Superior temporal gyrus (tissue), 1 donor: Measurements from ENCODE around the gene STARD6.
"Not testable (repeated sequence)": the region's sequence is repeated elsewhere in the genome, so short reads cannot be mapped to it uniquely, and the experiment has no call there.

ENCODE experiments used
- DNase-seq: peaks from one replicate; pipeline ENCODE4 v3.0.0-alpha.2; 2016; ENCODE audit errors: extremely low spot score

STARD6 gene, protein sequence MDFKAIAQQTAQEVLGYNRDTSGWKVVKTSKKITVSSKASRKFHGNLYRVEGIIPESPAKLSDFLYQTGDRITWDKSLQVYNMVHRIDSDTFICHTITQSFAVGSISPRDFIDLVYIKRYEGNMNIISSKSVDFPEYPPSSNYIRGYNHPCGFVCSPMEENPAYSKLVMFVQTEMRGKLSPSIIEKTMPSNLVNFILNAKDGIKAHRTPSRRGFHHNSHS

DNA sequence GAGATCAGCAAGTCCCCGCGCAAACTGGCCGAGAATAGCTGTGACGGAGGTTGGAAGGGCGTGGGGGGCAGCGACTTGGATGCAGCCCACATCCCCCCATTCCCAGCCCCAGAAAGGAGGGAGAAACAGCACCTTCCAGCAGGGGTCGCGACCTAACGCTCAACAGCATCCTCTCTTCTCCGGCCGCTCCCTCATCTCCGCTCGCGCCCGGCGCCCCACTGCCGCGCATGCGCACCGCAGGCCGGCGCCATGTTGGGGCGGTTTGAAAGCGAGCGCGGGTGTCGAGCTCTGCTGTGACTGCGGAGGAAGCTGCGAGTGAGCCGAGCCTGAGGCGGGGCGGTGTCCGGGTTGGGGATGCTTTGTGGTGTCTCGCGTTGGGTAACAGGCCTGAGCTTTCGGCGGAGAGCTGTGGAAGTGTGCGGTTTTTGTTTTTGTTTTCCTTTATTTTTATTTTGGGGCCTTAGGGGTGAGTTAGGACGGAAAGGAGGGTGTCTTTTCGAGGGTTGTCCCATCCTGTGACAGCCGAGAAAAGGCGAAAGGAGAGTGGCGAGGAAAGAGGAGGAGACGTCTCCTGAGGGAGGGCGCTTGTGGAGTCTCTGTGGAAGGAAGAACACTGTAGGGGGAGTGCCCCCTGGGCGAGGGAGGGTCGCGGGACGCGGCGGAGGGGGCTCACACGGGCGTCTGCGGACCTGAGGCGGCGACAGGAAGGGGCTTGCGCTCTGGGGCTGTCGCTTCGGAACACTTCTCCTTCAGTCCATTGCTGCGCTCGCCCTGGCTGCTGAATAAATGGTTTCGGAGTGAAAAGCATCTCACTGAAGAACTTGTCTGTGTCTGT lies at the start of gene STARD6, which contains the start of gene C18orf54:
TSS of gene STARD6 (minus strand) at position 199 of the 835 bp plus-strand sequence. CDS start 3,285 bp downstream, outside the sequence.
TSS of gene C18orf54 (plus strand) at position 247 of the 835 bp plus-strand sequence. CDS start 2,667 bp downstream, outside the sequence.
- peak; percentile 91 for DNase-seq

- no peak for DNase-seq
Measured at GRCh38 chr18:54405290-54405689, 47.6 kb upstream of the STARD6 start.

DNA sequence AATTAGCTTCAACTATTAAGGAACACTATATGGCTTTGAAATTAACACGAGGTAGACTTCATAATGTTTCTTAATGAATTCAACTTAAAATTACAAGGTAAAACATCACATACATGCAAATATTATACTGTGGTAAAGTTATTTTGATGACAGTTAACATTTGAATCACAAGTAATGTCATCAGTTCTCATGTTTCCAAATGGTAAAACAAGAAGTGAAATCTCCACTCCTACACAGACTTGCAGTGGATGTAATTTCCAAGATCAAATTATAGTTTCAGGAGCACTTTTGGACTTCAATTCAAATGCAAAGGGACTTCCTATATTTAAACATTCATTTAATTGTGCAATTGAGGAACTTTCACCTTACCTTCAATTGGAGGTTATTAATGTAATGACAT lies 39.1 kb upstream of the STARD6 start:
- DNase-seq: no peak

DNA sequence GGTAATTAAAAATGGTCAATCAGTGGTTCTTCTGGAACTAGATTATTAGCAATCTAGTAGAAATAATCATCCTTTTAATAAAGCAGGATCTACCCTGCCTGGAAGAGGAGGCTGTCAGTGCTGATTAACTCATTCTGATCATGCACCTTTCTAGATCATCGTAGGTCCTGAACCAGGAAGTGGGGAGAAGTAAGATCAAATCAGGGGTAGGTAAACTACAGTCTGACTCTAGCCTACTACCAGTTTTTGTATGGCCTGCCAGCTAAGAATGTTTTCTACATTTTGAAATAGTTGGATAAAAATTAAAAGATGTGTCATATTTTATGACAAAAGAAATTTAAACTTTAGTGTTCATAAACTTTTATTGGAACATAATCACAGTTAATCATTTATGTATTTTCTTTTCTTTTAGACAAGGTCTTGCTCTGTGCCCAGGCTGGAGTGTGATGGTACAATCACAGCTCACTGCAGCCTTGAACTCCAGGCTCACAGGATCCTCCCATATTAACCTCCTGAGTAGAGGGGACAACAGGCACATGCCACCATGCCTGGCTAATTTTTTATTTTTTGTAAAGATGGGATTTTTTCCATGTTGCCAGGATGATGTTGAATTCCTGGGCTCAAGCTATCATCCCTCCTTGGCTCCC lies 36.1 kb upstream of the STARD6 start:
- no peak for DNase-seq

DNA sequence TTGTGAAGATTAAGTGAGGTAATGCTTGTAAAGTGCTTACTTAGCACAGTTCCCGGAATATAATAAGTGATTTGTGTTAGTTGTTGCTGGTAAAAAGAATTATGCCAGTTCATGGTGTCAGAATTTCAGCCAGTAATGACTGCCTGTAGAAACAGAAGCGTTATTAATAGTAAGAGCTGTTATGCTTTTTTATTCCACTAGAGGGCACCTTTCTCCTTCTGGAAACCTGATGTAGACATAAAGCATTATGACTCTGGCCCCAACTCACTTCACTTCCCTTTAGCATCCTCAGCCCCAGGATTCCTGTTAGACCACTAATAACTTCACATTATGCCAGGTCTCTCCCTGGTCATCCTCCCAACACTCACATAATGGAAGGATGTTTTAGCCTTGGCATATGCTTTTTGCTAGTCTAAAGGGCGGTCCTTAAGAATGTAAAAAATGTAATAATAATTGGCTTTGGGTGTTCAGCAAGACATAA lies 34.9 kb upstream of the STARD6 start:
- peak; percentile 95 for DNase-seq

- no peak for DNase-seq
Measured at GRCh38 chr18:54390838-54391237, 33.2 kb upstream of the STARD6 start.

- DNase-seq: no peak
Measured at GRCh38 chr18:54389143-54389505, 31.5 kb upstream of the STARD6 start.

- DNase-seq: no peak
Measured at GRCh38 chr18:54388203-54389142, 30.8 kb upstream of the STARD6 start.

DNA sequence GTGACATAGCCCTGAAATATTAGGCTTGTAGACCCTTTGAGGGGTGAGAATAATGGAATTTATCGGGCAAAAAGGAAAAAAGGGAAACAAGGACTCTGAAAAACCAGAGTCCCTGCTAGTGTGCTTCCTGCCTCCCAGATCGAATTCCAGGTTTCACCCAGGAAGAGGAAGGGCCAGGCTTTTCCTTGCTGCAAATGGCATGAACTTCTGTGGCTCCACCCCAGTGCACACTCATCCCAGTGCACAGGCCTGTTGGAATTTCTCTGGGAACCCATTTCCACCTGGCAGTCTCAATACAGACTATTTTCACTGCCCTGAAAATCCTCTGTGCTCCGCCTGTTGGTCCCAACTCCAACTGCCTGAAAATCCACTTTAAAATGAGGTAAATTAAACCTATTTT lies 30.0 kb upstream of the STARD6 start:
- DNase-seq: no peak

DNA sequence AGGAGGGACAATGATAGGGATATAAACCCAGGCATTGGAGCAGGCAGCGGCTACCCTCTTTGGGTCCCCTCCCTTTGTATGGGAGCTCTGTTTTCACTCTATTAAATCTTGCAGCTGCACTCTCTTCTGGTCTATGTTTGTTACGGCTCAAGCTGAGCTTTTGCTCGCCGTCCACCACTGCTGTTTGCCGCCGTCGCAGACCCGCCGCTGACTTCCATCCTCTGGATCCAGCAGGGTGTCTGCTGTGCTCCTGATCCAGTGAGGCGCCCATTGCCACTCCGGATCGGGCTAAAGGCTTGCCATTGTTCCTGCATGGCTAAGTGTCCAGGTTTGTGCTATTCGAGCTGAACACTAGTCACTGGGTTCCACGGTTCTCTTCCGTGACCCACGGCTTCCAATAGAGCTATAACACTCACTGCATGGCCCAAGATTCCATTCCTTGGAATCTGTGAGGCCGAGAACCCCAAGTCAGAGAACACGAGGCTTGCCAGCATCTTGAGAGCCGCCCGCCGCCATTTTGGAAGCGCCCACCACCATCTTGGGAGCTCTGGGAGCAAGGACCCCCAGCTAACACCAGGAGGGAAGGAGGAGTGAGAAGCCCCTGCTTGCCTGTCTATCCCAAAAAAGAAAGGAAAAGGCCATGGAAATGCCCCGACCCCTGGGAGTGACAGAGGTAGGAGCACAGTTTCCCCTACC lies 29.3 kb upstream of the STARD6 start:
- not testable (repeated sequence) for DNase-seq

GRCh38 chr18:54386043-54386442 lies 28.4 kb upstream of the STARD6 start:
- DNase-seq: no peak

GRCh38 chr18:54382733-54383252 lies 25.1 kb upstream of the STARD6 start:
- DNase-seq: no peak

DNA sequence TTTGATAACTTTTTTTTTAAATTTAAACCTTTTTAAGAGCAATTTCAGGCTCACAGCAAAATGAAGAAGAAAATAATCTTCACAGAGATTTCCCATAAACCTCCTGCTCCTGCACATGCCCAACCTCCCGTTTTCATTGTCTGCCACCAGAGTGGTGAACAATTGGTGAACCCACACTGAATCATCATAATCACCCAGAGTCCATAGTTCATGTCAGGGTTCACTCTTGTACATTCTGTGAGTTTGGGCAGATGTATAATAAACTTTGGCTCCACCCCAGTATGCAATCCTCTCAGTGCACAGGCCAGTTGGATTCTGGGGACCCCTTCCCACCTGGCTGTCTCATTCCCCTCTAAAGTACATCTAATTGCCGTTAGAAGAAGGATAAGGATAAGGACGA lies 24.4 kb upstream of the STARD6 start:
- no peak for DNase-seq

DNA sequence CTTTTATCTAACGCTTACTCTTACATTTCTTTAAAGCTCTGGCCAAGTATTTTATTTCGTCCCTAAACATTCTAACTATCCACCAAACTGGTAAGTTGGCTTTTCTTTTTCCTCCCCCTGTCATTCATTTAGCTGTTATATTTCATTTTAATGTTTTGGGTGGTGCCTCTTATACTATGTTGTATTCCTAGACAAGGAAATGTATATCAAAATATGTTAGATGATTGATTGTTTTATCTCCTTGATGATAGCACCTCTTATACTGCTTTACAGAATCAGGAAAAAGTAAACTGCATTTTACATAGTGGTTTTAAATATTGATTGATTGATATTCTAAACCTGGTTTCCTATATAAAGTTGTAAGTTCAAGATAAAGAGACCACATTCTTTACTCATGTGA lies 24.0 kb upstream of the STARD6 start:
- no peak for DNase-seq

- DNase-seq: no peak
Measured at GRCh38 chr18:54378057-54378456, 20.4 kb upstream of the STARD6 start.

GRCh38 chr18:54360406-54360805 lies 2.7 kb upstream of the STARD6 start:
- peak; percentile 26 for DNase-seq

GRCh38 chr18:54359233-54359632 lies 1.6 kb upstream of the STARD6 start:
- peak; percentile 23 for DNase-seq

DNA sequence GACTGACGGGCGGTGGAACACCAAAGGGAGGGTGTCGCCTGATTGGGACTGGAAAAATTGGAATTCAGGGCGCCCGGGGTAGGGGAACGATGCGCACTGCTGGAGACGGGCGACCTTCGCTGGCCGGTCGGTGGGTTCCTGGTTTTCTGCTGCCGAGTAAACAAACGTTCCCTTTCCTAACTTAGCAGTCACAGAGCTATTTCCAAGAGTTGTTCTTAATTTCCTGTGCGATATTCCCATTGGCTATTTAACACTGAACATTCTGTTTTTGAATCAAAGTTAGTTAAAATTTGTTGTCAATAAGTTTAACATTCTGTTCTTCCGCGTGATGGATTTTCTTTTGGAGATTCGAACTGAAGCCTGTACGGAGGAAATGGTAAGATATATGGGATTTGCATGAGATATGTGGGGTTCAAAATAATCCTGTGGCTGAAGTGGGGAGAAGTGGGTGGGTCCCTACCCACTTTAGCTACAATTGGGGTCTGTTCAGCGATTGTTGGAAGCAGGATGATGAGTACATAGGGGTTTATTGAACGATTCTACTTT lies 910 bp upstream of the STARD6 start:
- DNase-seq: peak; percentile 43

GRCh38 chr18:54357082-54357659 lies 487 bp downstream of the STARD6 start:
- peak; percentile 51 for DNase-seq

- DNase-seq: no peak
Measured at GRCh38 chr18:54351186-54351585, 6.5 kb downstream of the STARD6 start.
